Rectal smooth muscle tissue (tissue), 1 donor: ENCODE measurements around the gene CTNNBL1.

Source experiments
- H3K27ac ChIP-seq: one replicate; pipeline ENCODE4 v1.7.0; 2013; ENCODE audit warnings: low read depth, low read length, inconsistent platforms
- H3K27me3 ChIP-seq: one replicate; pipeline ENCODE4 v1.7.0; 2013; ENCODE audit warnings: low read length; ENCODE audit not compliant: control insufficient read depth, insufficient read depth
- H3K36me3 ChIP-seq: one replicate; pipeline ENCODE4 v1.7.0; 2013; ENCODE audit warnings: low read length; ENCODE audit not compliant: control insufficient read depth, insufficient read depth
- H3K4me1 ChIP-seq: one replicate; pipeline ENCODE4 v1.7.0; 2013; ENCODE audit warnings: low read length; ENCODE audit not compliant: control insufficient read depth, insufficient read depth
- H3K4me3 ChIP-seq: one replicate; pipeline ENCODE4 v1.7.0; 2013; ENCODE audit warnings: low read length
- H3K9ac ChIP-seq: one replicate; pipeline ENCODE4 v1.7.0; 2013; ENCODE audit warnings: low read length

Gene CTNNBL1

DNA sequence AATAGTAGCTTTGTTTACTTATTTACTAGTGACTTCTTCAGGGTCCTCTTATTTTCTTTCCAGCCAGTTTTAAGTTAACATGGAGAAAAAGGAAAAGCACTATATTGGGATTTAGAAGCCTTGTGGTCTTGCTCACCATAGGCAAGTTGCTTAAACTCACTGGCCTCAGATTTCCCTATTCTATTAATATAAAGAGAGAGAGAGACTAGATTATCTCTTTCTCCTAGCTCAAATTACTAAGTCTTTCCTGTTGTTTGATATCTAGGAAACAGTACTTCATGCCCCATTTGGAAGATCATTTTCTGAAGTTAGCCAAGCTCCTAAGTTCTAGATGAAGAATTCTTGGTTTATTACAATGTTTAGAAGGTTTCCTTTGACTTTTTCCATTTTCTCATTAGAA, 32.5 kb downstream of the CTNNBL1 start:
- peaks cover 10% of the 10 kb centered on the region for H3K4me1 ChIP-seq

DNA sequence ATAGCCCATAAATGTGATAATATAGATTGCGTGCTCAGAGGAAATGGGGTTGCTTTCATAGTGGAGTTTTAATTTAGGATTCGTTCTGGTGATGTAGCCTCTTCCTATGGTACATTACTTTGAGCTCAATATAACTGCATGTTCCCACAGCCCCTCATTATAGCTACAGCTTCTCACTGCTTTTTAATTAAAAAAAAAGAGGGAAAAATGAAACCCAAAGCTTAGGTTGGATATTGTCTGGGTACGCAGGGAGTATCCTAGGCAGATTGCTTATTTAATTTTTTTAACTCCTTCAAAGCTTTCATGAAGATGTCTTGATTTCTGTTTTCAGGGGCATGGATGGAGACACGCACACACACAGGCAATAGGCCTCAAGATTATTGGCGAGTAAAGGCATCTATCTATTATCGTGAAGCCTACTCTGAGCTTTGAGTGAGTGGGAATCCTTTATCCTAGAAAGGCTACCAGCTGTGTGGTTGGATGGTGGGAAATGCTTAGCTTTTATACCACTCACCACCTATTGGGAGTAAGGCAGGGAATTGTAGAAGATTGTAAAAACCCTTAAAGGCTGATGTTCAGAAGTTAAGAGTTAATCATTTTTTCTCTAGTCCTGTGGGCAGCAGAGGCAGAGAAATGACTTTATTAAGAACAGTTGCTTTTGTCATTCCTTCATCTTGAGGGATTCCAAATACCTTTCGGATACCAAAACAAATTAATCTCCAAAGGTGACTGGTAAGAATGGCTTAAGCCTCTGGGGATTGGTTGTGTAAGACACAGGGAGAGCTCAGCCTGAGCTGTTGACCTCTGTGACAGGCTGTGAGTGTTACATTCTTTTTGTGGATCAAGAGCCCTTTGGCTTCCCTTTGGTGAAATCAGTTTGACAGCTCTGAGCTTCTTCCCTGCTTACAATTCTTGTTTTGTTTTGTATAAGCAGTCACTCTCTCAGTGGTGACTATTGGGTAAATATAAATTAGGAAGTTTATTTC, 33.4 kb downstream of the CTNNBL1 start:
- Histone ChIP-seq H3K9ac (no peak overlapping the region), H3K36me3 (no peaks in the 10 kb centered on the region), H3K27ac (no peak overlapping the region), H3K4me1 (peaks cover 10% of the 10 kb centered on the region), H3K27me3 (no peaks in the 10 kb centered on the region), H3K4me3 (no peak overlapping the region)

More for the DNA sequence above, 32.5 kb downstream of the CTNNBL1 start:
- no peaks in the 10 kb centered on the region for H3K27me3 ChIP-seq
- no peak overlapping the region for H3K27ac ChIP-seq
- H3K4me3 ChIP-seq = no peak overlapping the region
- H3K36me3 ChIP-seq = no peaks in the 10 kb centered on the region
- no peak overlapping the region for H3K9ac ChIP-seq

DNA sequence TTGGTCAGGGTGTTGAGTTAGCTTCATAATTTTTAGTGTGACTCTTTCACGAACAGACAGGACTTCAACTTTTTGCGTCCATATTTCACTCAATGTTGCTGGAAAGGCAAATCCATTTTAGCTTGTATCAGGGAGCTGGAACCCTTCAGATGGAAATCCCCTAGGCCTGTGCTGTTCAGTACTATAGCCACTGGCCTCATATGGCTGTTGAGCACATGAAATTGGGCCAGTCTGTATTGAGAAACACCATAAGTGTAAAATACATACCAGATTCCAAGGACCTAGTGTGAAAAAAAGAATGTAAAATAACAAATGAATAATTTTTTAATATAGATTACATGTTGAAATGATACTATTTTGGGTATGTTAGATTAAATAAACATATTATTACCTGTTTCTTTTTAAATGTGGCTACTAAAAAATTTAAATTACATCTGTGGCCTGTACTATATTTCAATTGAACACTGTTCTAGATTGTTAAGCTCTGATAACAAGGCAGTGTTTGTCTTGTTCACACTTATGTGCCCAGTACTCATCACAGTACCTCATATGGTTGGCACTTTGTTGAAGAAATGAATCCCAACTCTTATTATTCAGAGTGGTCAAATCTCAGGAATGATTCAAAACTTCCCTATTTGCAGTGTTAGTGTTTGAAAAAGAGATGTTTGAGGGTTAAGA, 34.3 kb downstream of the CTNNBL1 start:
- Histone ChIP-seq H3K36me3 (no peaks in the 10 kb centered on the region), H3K4me1 (peaks cover 10% of the 10 kb centered on the region), H3K27me3 (no peaks in the 10 kb centered on the region), H3K9ac (no peak overlapping the region), H3K27ac (no peak overlapping the region), H3K4me3 (no peak overlapping the region)

DNA sequence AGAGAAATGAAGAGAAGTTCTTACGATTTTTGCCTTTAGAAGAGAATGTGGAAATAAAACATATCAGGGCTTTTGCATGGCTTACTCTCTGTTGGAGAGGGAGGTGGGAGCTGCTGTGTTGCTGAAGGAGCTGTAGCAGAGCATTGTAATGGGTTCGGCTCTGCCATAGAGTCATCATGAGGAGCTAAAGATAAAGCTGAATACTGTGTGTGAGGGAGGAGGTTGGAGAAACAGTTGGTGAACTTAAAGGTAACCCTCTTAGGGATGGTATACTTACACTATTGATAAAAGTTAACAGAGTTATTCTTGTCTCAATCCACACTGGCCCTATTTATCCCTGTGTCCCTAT, 34.8 kb downstream of the CTNNBL1 start:
- Histone ChIP-seq H3K4me3 (no peak overlapping the region), H3K9ac (no peak overlapping the region), H3K27ac (no peak overlapping the region), H3K27me3 (no peaks in the 10 kb centered on the region), H3K36me3 (no peaks in the 10 kb centered on the region), H3K4me1 (peaks cover 10% of the 10 kb centered on the region)

DNA sequence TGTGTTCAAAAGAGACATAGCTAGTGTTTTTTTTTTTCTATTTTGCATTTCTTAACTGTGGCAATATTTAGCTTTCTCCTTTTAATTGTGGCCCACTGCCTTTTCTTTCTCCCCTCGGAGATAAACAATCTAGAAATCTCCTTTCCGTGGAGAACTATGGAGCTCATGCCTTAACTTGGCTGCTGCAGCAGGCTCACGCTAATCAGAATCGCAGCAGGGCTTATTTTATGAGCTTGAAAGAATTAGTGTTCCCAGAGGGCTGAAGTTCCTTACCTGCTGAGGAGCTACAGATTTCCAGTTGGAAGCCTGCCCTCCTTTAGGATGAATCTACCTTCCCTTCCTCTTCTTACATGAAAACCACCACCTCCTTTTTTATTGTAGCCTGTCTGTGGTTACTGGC, 35.6 kb downstream of the CTNNBL1 start:
- Histone ChIP-seq H3K9ac (no peak overlapping the region), H3K4me1 (peaks cover 10% of the 10 kb centered on the region), H3K4me3 (peak overlapping the region; percentile 6)

DNA sequence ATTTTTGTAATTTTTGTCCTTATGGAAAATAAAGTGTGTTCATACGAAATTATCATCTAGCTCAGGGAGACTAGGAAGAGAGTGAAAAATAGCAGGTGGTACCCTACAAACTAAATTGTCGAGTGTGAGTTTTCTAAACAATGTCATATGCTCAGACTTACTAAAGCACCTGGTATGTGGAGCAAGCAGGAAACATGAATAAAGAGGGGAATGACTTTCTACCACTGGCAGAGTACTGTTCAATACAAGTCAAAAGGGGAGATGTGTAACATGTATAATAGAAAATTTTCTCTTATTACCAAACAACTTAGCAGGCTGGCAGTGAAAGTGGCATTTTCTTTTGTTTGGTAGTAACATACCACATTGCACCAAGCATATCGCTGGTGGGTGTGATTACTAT, 36.1 kb downstream of the CTNNBL1 start:
- Histone ChIP-seq H3K27me3 (no peaks in the 10 kb centered on the region), H3K4me1 (peaks cover 10% of the 10 kb centered on the region), H3K4me3 (peak overlapping the region; percentile 6), H3K27ac (peak overlapping the region; percentile 19), H3K9ac (no peak overlapping the region), H3K36me3 (no peaks in the 10 kb centered on the region)

More for the DNA sequence above, 35.6 kb downstream of the CTNNBL1 start:
- Histone ChIP-seq H3K27me3 (no peaks in the 10 kb centered on the region), H3K36me3 (no peaks in the 10 kb centered on the region), H3K27ac (peak overlapping the region; percentile 19)

DNA sequence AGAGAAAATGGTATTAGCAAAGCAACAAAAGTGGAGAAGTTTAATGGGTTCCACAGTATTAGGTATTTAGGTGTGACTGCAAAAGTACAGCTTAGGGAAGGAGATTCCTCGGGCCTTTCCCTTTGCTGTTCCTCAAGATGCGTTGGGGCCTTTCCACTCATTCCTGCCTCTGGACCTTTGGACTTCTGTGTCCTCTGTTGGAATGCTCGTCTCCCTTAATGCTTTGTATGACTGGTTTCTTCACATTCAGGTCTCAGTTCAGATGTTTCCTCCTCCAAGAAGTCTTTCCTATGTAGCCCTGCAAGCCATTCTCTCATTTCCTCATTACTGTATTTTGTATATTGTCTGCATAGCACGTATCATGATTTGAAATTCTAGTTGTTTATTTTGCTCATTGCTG, 39.6 kb downstream of the CTNNBL1 start:
- Histone ChIP-seq H3K27me3 (no peaks in the 10 kb centered on the region), H3K4me3 (no peak overlapping the region), H3K36me3 (peaks cover 3% of the 10 kb centered on the region), H3K27ac (no peak overlapping the region), H3K9ac (no peak overlapping the region), H3K4me1 (peaks cover 10% of the 10 kb centered on the region)

DNA sequence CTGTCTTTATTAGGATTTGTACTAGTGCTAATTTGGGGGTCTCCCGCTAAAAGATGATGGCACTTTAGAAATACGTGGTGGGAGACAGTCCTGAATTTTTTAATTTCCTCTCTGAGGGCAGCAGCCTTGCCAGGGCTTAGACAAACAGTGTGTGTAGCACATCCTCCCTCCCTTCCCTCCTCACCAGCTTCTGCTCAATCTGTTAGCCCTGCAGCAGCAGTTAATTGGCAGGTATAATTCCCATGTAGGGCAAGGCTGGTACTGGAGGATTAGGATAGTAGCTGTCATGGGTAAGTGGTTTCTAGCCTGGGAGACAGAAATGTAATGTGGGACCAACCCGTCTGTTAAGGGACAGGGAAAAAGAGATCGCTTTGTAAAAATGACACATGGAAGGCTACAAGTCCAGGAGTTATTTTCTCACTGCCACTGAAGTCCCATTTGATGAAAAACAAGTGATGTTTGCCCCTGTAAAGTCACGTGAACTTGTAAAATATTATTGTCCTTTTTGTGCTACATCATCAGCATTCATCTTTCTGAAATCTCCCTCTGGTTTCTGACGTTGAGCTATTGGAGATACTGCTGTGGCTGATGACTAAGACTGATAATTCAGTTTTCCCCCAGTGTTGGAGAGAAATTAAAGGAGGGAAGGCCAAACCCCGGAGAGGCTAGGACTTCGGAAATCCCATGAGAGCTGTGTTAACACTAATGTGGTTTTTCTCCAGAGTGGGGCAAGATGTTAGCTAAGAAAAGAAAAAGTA, 40.6 kb downstream of the CTNNBL1 start:
- H3K27ac ChIP-seq = no peak overlapping the region
- no peak overlapping the region for H3K4me3 ChIP-seq
- H3K9ac ChIP-seq = no peak overlapping the region
- peaks cover 4% of the 10 kb centered on the region for H3K4me1 ChIP-seq
- H3K36me3 ChIP-seq = peaks cover 3% of the 10 kb centered on the region
- H3K27me3 ChIP-seq = no peaks in the 10 kb centered on the region

DNA sequence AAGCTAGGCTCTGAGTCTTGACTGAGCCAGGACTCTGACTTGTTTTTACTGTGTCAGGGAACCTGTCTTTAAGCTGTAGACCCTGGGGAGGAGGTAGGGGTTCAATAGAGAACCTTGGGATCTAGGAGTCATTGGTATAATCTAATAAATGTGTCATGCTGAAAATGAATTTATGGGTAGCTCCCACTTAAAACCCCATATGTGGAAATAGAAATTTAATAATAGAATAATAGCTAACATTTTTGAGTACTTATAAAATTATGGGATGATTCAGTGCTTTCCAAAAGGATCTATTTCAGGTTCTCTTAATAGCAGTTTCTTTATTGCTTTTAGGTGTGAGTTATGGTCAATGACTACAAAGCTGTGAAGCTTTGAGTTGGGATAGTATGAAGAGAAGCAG, 41.7 kb downstream of the CTNNBL1 start:
- H3K4me3 ChIP-seq = no peak overlapping the region
- H3K27me3 ChIP-seq = no peaks in the 10 kb centered on the region
- peaks cover 6% of the 10 kb centered on the region for H3K36me3 ChIP-seq
- H3K4me1 ChIP-seq = no peaks in the 10 kb centered on the region
- no peak overlapping the region for H3K27ac ChIP-seq
- H3K9ac ChIP-seq = no peak overlapping the region

DNA sequence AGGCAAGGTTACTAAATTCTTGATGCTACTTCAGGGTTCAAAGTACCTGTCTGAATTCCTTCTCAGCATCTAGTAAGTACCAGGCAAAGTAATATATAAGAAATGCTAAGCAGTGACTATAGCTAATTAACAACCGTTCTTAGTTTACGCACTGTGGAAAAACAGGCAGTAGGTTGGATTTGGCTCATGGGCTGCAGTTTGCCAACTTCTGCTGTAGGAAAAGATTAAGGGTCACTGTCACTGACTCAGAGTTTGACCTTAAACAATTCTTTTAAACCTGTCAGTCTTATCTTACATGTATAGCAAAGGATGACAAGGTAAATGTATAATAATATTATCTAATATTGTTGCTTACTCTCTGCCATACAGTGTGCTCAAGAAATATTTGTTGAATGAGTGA, 42.3 kb downstream of the CTNNBL1 start:
- no peak overlapping the region for H3K27ac ChIP-seq
- no peaks in the 10 kb centered on the region for H3K4me1 ChIP-seq
- H3K27me3 ChIP-seq = no peaks in the 10 kb centered on the region
- no peak overlapping the region for H3K9ac ChIP-seq
- no peak overlapping the region for H3K4me3 ChIP-seq
- H3K36me3 ChIP-seq = peaks cover 6% of the 10 kb centered on the region

DNA sequence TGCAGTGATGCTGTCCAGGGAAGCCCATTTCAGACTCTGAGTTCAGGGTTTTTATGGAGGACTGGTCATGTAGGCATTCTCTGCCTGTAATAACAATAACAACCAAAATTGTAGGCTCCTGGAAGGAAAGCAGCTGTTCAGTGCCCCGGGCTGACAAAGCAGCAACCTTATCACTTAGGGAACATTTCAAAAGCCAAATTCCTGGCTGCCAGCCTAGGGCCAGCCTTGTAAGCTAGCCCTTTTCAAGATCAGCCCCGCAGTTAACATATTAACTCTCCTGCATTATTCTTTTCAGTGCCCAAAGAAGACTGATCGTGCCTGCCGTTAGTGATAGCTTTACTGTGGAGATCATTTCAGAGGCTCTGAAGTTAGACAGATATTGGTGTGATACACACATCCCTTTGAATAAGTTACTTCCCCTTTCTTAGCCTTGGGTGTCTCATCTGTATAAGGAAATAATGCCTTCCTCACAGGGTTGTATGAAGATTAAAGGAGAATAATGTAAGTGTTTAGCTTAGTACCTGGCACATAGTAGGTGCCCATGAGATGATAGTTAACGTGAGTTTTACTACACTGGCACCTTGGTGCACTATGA, 44.1 kb downstream of the CTNNBL1 start:
- no peaks in the 10 kb centered on the region for H3K27me3 ChIP-seq
- no peak overlapping the region for H3K9ac ChIP-seq
- H3K36me3 ChIP-seq = peaks cover 6% of the 10 kb centered on the region
- H3K27ac ChIP-seq = no peak overlapping the region
- no peak overlapping the region for H3K4me3 ChIP-seq
- no peaks in the 10 kb centered on the region for H3K4me1 ChIP-seq

DNA sequence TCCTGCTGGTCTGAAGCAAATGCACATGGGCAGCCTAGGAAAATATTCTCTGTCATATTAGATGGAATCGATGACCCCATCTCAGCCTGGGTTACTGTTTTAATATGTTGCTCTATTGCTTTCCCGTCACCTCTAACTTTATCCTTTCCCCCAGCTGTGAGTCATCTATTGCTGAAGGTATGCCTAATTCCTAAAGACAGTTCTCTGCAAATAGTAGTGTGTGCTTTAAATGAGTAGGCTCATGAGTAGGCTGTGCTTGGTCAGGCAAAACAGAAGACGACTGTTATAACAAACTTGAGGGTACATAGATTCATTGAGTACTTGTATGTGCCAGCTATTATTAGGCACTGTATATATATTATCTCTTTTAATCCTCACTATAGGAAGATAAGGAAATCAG, 47.2 kb downstream of the CTNNBL1 start:
- H3K36me3 ChIP-seq = peaks cover 6% of the 10 kb centered on the region
- no peaks in the 10 kb centered on the region for H3K27me3 ChIP-seq
- H3K4me1 ChIP-seq = no peaks in the 10 kb centered on the region
- no peak overlapping the region for H3K4me3 ChIP-seq
- H3K27ac ChIP-seq = no peak overlapping the region
- no peak overlapping the region for H3K9ac ChIP-seq
